ENCODE results near the gene COL16A1.

COL16A1 gene

DNA sequence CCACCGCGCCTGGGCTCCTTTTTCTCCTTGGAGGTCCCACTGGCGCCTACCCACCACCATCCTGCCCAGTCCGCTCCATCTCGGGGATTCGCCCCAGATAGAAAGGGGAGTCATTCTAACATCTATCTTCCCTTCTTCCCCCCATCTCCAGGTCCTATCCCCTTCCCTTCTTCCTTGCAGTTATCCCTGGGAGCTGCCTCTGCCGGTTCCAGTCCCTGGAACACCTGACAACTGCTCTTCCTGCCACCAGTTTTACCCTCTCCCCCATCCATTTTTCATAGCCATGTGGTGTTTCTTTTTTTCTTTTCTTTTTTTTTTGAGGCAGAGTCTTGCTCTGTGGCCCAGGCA lies 12.0 kb upstream of the COL16A1 start:
- TF ChIP-seq, protein P1, sequence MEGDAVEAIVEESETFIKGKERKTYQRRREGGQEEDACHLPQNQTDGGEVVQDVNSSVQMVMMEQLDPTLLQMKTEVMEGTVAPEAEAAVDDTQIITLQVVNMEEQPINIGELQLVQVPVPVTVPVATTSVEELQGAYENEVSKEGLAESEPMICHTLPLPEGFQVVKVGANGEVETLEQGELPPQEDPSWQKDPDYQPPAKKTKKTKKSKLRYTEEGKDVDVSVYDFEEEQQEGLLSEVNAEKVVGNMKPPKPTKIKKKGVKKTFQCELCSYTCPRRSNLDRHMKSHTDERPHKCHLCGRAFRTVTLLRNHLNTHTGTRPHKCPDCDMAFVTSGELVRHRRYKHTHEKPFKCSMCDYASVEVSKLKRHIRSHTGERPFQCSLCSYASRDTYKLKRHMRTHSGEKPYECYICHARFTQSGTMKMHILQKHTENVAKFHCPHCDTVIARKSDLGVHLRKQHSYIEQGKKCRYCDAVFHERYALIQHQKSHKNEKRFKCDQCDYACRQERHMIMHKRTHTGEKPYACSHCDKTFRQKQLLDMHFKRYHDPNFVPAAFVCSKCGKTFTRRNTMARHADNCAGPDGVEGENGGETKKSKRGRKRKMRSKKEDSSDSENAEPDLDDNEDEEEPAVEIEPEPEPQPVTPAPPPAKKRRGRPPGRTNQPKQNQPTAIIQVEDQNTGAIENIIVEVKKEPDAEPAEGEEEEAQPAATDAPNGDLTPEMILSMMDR (IDR thresholded peaks at IDR 0.05; ENCODE audit: low read length, missing control alignments): no peak
- peak overlapping the region; percentile 19 for H3K4me3 ChIP-seq (replicated peaks; ENCODE audit: low read depth, low read length)
- DNase-seq (ENCODE audit: low read depth): no peak

DNA sequence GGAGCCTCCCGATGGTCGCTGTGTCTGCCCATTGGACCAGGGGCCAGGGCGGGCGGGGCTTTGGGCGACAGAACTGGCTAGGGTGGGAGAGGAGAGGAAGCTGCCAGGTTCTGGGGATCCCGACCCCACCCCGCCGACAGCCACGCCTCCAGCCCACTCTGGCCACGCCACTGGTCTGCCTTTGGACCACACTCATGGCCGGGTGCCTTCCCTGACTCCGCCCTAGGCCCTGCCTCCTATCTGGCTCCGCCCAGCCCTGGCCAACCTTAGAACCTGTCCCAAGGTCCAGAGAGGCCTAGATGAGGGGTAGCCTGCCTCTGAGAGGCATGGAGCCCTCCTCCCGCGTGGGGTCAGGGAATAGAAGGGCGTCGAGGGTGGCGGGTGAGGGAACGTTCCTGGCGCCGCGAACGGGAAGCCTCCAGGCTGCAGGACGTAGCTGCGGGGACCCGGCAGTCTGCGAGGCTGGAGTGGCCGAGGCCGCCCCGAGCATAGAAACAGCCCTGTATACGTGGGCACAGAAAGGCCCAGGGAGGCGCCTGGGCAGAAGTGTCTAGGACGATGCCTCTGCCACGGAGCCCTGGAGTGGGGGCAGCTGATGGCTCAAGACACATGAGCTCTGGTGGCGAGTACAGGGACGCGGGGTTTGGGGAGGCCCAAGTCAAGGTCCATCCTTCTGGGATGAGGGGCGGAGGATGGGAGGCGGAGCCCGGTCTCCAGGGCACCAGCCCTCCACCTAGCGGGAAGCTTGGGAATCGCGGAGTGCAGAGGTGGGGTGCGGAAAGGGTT lies 11.5 kb upstream of the COL16A1 start:
- TF ChIP-seq, protein P1 (IDR thresholded peaks at IDR 0.05; ENCODE audit: low read length, missing control alignments): peak; percentile 91

DNA sequence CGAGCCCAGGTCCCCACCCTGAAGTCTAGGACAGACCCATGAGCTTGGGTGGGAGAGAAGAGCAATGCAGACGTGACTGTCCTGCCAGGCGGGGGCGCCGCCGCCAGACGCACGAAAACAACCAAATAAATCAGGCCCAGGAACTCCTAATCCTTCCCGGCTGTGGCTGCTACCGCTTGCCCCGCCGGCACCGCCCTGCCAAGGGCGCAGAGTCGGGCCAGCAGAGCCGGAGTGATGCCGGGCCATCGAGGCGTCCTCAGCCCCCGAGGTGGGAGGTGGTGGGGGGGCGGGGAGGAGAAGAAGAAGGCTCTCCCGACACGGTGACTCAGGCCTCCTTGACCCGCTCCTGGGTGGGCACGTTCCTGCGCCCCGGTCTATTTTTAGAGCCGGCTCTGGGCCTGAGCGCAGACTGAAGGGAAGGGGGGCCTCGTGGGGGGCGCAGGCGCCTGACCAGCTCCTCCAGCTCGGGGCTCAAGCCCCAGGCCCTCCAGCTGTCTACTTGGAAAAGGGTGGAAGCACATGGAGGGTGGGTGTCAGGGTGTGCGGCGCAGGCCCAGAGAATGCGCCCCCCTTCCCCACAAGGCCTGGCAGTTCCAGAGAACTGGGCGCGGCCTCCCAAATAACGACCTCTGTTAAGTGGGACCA lies 10.7 kb upstream of the COL16A1 start:
- TF ChIP-seq, protein P1 (IDR thresholded peaks at IDR 0.05; ENCODE audit: low read length, missing control alignments): peak; percentile 50
- H3K4me3 ChIP-seq (replicated peaks; ENCODE audit: low read depth, low read length): peak overlapping the region; percentile 2
- DNase-seq (ENCODE audit: low read depth): peak; percentile 61

More for the DNA sequence above, 11.5 kb upstream of the COL16A1 start:
- H3K4me3 ChIP-seq (replicated peaks; ENCODE audit: low read depth, low read length): peak overlapping the region; percentile 27
- peak; percentile 88 for DNase-seq (ENCODE audit: low read depth)

DNA sequence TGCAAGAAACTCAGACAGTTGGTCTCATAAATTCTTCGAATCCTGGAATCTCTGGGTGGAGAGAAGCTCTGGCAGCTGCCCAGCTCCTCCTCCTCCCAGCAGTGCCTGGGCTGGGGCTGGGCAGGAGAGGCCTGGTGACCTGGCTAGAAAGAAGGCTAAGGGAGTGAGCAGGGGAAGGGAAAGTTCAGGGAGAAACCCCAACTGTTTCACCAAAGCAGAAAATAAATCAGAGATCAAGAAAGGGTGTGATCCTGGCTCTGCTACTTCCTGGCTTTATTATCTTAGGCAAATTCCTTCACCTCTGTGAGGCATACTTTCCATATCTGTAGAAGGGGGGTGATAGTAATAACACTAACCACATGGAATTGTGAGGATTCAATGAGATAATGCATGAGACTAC lies 8.8 kb upstream of the COL16A1 start:
- TF ChIP-seq, protein P1 (IDR thresholded peaks at IDR 0.05; ENCODE audit: low read length, missing control alignments): no peak
- H3K4me3 ChIP-seq (replicated peaks; ENCODE audit: low read depth, low read length): no peak overlapping the region
- peak; percentile 91 for DNase-seq (ENCODE audit: low read depth)

DNA sequence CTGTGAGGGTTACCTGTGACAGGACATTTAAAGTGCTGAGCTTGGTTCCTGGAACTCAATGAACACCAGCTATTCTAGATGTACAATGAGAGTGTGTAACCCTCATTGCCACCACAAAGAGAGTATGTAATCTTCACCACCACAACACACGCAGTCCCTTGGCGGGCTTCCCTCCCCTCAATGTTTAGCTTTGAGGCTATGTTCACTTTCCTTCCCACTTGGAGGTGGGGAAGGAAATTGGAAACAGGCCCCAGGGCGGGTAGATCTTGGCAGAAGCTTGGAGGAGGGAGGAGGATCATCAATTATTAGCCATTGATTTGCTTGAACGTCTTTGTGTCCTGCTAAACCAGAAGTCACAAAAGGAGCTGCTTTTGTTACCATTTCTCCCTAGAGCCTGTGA lies 8.3 kb upstream of the COL16A1 start:
- peak; percentile 35 for DNase-seq (ENCODE audit: low read depth)
- no peak overlapping the region for H3K4me3 ChIP-seq (replicated peaks; ENCODE audit: low read depth, low read length)
- TF ChIP-seq, protein P1 (IDR thresholded peaks at IDR 0.05; ENCODE audit: low read length, missing control alignments): no peak

DNA sequence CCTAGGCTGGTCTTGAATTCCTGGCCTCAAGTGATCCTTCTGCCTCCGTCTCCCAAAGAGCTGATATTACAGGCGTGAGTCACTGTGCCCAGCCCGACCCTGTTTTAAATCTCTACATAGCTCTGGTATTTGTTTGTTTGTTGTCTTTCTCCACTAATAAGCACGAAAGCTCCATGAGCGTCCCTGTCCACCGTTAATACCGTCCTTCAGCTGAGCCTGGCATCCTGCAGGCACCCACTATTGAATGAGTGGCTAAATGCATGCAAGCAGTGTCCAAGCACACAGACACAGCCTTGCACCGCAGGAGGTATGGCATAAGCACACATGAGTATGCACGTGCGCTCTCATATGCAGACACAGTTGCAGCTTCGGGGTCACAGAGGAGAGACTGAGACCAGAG lies 4.5 kb upstream of the COL16A1 start:
- DNase-seq (ENCODE audit: low read depth): no peak
- H3K4me3 ChIP-seq (replicated peaks; ENCODE audit: low read depth, low read length): no peak overlapping the region
- TF ChIP-seq, protein P1 (IDR thresholded peaks at IDR 0.05; ENCODE audit: low read length, missing control alignments): no peak
